CD4-positive, CD25-positive, alpha-beta regulatory T cell (primary cell): ENCODE data around the gene NCOA1. TPM values are rescaled to one million over a fixed set of nuclear protein-coding genes. Genes with fewer than 3 reads are reported as not detected.
"Not testable (repeated sequence)": the region's sequence is repeated elsewhere in the genome, so short reads cannot be mapped to it uniquely, and the experiment has no call there.

Source experiments
- ATAC-seq, 2 donors: fragments of 150-1000 bp; cut with Tn5 transposase; one replicate each; pipeline ENCODE4 v1.10.0; 2021; ENCODE audit warnings: low read depth in 2 of 2, moderate number of reproducible peaks in 2 of 2, moderate library complexity in 1 of 2
- DNase-seq, 3 donors: peaks; one replicate each; pipeline versions ENCODE4 v3.0.0 to v3.0.0-alpha.2; 2012 to 2022; ENCODE audit warnings: mixed read lengths in 1 of 3
- H3K27ac ChIP-seq: one replicate; pipeline ENCODE4 v1.7.0; 2013; ENCODE audit warnings: mild to moderate bottlenecking, low read length; ENCODE audit not compliant: insufficient read depth, poor library complexity, severe bottlenecking
- H3K27me3 ChIP-seq: one replicate; pipeline ENCODE4 v1.7.0; 2013; ENCODE audit warnings: low read length; ENCODE audit not compliant: control insufficient read depth, insufficient read depth
- H3K36me3 ChIP-seq: one replicate; pipeline ENCODE4 v1.7.0; 2013; ENCODE audit warnings: mild to moderate bottlenecking, low read length, moderate library complexity; ENCODE audit not compliant: control insufficient read depth, insufficient read depth
- H3K4me1 ChIP-seq: 2 replicates; pipeline ENCODE4 v1.7.0; 2013; ENCODE audit warnings: mild to moderate bottlenecking, low read length; ENCODE audit not compliant: insufficient read depth, control insufficient read depth, poor library complexity, severe bottlenecking
- H3K4me3 ChIP-seq: one replicate; pipeline ENCODE4 v1.7.0; 2013; ENCODE audit warnings: low read depth, mild to moderate bottlenecking, low read length, moderate library complexity
- H3K9me3 ChIP-seq, 2 experiments: 1 replicate in 1 of 2; 2 replicates in 1 of 2; pipeline ENCODE4 v1.7.0; 2013; ENCODE audit warnings: low read length in 2 of 2, mild to moderate bottlenecking in 1 of 2, moderate library complexity in 1 of 2; ENCODE audit not compliant: control insufficient read depth in 2 of 2
- H3K27ac Mint-ChIP-seq, 3 donors: one replicate each; pipeline ENCODE4 v1.8.0; 2020 to 2022; ENCODE audit warnings: mild to moderate bottlenecking in 3 of 3, mixed read lengths in 3 of 3, moderate library complexity in 2 of 3
- H3K27me3 Mint-ChIP-seq: one replicate; pipeline ENCODE4 v1.8.0; 2022; ENCODE audit warnings: mild to moderate bottlenecking, mixed read lengths
- H3K36me3 Mint-ChIP-seq: one replicate; pipeline ENCODE4 v1.8.0; 2020; ENCODE audit warnings: mixed read lengths
- H3K4me1 Mint-ChIP-seq, 4 donors: one replicate each; pipeline ENCODE4 v1.8.0; 2020 to 2022; ENCODE audit warnings: mixed read lengths in 4 of 4, mild to moderate bottlenecking in 1 of 4
- H3K4me3 Mint-ChIP-seq, 4 donors: one replicate each; pipeline ENCODE4 v1.8.0; 2020 to 2022; ENCODE audit warnings: mild to moderate bottlenecking in 4 of 4, mixed read lengths in 4 of 4, moderate library complexity in 3 of 4
- H3K9me3 Mint-ChIP-seq, 7 donors: one replicate each; pipeline ENCODE4 v1.8.0; 2020 to 2022; ENCODE audit warnings: mixed read lengths in 7 of 7, mild to moderate bottlenecking in 3 of 7, moderate library complexity in 2 of 7
- polyA plus RNA-seq, 4 donors: library from polyadenylated mRNA; unstranded; fragments of 300-500 nt; fragmentation: Illumina TruSeq; gene quantifications; one replicate each; pipeline ENCODE4 v1.2.3, GENCODE V29; 2021
- total RNA-seq: library from RNA; stranded (reverse); gene quantifications from one replicate; pipeline ENCODE4 v1.2.3, GENCODE V29; 2022

Gene NCOA1
- total and polyA plus RNA-seq, 5 donors from 2014 or later, result 9.0 to 53.6 (median 15.2) TPM

DNA sequence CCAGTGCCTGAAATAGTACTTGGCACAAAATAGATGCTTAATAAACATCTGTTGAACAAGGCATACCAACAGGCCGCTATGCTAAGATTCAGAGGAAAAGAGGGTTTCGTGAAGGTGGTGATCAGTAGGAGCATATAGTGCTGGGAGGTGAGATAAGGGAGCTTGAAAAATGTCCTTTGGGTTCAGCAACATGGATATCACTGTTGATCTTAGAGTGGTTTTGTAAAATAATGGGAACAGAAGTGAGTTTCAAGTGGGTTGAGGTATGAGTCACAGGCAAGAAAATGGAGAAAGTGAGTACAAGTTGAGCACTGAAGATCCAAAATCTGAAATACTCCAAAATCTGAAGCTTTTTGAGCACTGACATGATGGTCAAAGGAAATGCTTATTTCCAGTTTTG is 306.6 kb downstream of the NCOA1 start:
- Mint-ChIP-seq H3K27me3 (no peaks in the 10 kb centered on the region), H3K36me3 (peaks cover 25% of the 10 kb centered on the region), H3K9me3 (peaks cover 0 to 4% (median 0%) of the 10 kb centered on the region in 7 donors), H3K4me3 (peak overlapping the region in 1 of 4 donors; percentile 45), H3K27ac (no peak overlapping the region), H3K4me1 (peaks cover 11 to 33% (median 17%) of the 10 kb centered on the region in 4 donors)
- no peaks in the 10 kb centered on the region for H3K36me3 ChIP-seq
- H3K4me1 ChIP-seq, result peaks cover 12% of the 10 kb centered on the region
- DNase-seq (no peak), ATAC-seq (no peak)
- H3K4me3 ChIP-seq, result no peak overlapping the region
- no peak overlapping the region for H3K27ac ChIP-seq
- H3K27me3 ChIP-seq, result no peaks in the 10 kb centered on the region
- no peaks in the 10 kb centered on the region for H3K9me3 ChIP-seq

DNA sequence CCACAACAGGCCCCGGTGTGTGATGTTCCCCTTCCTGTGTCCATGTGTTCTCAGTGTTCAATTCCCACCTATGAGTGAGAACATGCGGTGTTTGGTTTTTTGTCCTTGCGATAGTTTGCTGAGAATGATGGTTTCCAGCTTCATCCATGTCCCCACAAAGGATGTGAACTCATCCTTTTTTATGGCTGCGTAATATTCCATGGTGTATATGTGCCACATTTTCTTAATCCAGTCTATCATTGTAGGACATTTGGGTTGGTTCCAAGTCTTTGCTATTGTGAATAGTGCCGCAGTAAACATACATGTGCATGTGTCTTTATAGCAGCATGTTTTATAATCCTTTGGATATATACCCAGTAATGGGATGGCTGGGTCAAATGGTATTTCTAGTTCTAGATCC is 309.4 kb downstream of the NCOA1 start:
- H3K27ac Mint-ChIP-seq, H3K27me3 ChIP-seq, H3K27me3 Mint-ChIP-seq, ATAC-seq, H3K4me3 ChIP-seq, H3K4me3 Mint-ChIP-seq, H3K27ac ChIP-seq, DNase-seq, H3K9me3 Mint-ChIP-seq, H3K4me1 ChIP-seq, H3K9me3 ChIP-seq, H3K36me3 ChIP-seq: not testable (repeated sequence)
- Mint-ChIP-seq H3K36me3 (peaks cover 43% of the 10 kb centered on the region), H3K4me1 (peaks cover 8 to 13% (median 11%) of the 10 kb centered on the region in 4 donors)

DNA sequence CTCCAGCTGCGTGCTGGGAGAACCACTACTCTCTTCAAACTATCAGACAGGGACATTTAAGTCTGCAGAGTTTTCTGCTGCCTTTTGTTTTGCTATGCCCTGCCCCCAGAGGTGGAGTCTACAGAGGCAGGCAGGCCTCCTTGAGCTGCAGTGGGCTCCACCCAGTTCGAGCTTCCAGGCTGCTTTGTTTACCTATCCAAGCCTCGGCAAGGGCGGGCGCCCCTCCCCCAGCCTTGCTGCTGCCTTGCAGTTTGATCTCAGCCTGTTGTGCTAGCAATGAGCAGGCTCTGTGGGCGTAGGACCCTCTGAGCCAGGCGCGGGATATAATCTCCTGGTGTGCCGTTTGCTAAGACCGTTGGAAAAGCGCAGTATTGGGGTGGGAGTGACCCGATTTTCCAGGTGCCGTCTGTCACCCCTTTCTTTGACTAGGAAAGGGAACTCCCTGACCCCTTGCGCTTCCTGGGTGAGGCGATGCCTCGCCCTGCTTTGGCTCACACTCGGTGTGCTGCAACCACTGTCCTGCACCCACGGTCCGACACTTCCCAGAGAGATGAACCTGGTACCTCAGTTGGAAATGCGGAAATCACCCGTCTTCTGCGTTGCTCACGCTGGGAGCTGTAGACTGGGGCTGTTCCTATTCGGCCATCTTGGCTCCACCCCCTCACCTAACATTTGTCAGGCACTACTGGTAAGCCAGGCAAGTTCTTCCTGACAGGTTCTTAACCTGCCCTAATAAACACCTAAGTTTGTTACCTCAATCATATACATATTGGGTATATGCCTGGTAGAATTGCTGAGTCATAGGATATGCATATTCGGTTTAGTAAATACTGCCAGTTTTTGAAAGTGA is 315.0 kb downstream of the NCOA1 start:
- H3K36me3 ChIP-seq, H3K9me3 ChIP-seq, H3K27me3 ChIP-seq, H3K9me3 Mint-ChIP-seq, H3K27ac ChIP-seq, H3K4me3 Mint-ChIP-seq, H3K4me3 ChIP-seq, ATAC-seq, DNase-seq, H3K27me3 Mint-ChIP-seq: not testable (repeated sequence)
- peak overlapping the region in 2 of 3 donors; percentile 20 to 29 for H3K27ac Mint-ChIP-seq
- peaks cover 33% of the 10 kb centered on the region for H3K36me3 Mint-ChIP-seq
- peaks cover 8 to 43% (median 27%) of the 10 kb centered on the region in 4 donors for H3K4me1 Mint-ChIP-seq
- peaks cover 12% of the 10 kb centered on the region for H3K4me1 ChIP-seq

DNA sequence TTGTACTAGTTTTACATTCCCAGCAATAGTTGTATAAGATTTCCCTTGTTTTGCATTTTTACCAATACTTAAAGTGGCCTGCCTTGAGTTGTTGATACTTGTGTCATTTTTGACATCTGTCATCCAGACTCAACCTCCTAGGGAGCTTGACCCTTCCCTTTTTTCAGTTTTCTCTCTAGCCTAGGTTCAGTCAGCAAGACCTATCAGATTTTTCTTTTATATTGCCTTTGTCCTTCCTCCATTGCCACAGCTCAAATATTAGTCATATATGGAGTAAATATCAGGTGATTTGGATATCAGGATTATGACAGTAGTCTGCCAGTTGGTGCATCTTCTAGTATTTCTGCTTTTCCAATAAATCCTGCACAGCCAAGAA is 315.6 kb downstream of the NCOA1 start:
- no peaks in the 10 kb centered on the region for H3K36me3 ChIP-seq
- Mint-ChIP-seq H3K36me3 (peaks cover 33% of the 10 kb centered on the region), H3K27ac (peak overlapping the region; percentile 29 to 57 (median 34)), H3K27me3 (no peaks in the 10 kb centered on the region), H3K4me1 (peaks cover 8 to 43% (median 27%) of the 10 kb centered on the region in 4 donors), H3K9me3 (peaks cover 0 to 5% (median 0%) of the 10 kb centered on the region in 7 donors), H3K4me3 (peak overlapping the region in 1 of 4 donors; percentile 32)
- no peaks in the 10 kb centered on the region for H3K9me3 ChIP-seq
- ATAC-seq, result no peak
- peaks cover 12% of the 10 kb centered on the region for H3K4me1 ChIP-seq
- no peak overlapping the region for H3K27ac ChIP-seq
- no peaks in the 10 kb centered on the region for H3K27me3 ChIP-seq
- DNase-seq, result no peak
- no peak overlapping the region for H3K4me3 ChIP-seq

DNA sequence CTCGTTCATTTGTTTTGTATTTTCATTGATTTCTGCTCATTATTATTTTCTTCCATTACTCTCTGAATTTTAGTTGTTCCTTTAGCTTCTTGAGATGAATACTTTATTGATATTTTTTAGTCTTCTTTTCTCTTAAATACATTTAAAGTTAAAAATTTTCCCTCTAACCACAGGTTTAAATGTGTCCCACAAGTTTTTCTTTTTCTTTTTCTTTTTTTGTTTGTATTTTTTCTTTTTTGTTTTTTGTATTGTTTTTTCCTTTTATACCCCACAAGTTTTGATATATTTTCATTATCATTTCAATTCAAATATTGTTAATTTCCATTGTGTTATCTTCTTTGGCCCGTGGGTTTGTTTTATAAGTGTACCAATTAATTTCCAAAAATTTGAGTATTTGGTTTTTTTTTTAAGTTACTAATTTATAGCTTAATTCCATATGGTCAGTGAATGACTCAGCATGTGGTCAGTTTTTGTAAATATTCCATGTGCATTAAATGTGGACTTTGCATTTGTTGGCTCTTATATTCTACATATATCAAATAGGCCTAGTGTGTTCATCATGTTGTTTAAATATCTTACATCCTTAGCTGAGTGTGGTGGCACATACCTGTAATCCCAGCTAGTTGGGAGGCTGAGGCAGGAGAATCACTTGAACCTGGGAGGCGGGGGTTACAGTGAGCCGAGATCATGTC is 318.4 kb downstream of the NCOA1 start:
- Histone ChIP-seq H3K4me3 (peak overlapping the region; percentile 83), H3K9me3 (no peaks in the 10 kb centered on the region), H3K36me3 (no peaks in the 10 kb centered on the region), H3K27me3 (no peaks in the 10 kb centered on the region), H3K4me1 (peaks cover 12% of the 10 kb centered on the region), H3K27ac (no peak overlapping the region)
- ATAC-seq (no peak), DNase-seq (no peak)
- Mint-ChIP-seq H3K4me1 (peaks cover 13 to 33% (median 28%) of the 10 kb centered on the region in 4 donors), H3K36me3 (peaks cover 24% of the 10 kb centered on the region), H3K9me3 (peaks cover 0 to 5% (median 0%) of the 10 kb centered on the region in 7 donors), H3K27me3 (no peaks in the 10 kb centered on the region), H3K4me3 (peak overlapping the region; percentile 61 to 87 (median 79)), H3K27ac (peak overlapping the region; percentile 75 to 82 (median 75))

DNA sequence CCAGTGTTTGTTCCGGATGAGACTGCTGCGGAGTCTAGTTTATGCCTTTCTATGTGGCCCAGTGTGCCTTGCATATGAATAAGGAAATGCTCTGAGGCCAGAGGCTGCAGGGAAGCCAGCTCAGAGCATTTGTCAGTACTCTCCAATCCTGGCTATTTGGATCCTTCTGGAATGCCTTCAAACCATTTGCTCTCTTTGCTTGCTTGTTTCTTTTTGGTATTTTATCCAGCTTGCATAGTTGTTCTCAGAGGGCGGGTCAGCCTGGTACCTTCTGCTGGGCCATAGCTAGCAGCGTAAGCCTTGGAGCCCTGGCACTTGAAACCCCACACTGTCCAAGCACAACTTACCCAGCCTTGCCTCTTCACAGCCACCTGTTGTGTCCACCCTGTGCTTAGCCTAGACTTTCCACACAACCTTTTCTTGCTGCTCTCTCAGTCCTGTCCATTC is 322.7 kb downstream of the NCOA1 start:
- Histone ChIP-seq H3K36me3 (peaks cover 24% of the 10 kb centered on the region), H3K9me3 (no peaks in the 10 kb centered on the region), H3K27me3 (no peaks in the 10 kb centered on the region), H3K4me3 (no peak overlapping the region), H3K4me1 (peaks cover 10% of the 10 kb centered on the region), H3K27ac (no peak overlapping the region)
- no peaks in the 10 kb centered on the region for H3K27me3 Mint-ChIP-seq
- H3K4me3 Mint-ChIP-seq, result no peak overlapping the region
- H3K36me3 Mint-ChIP-seq, result peaks cover 26% of the 10 kb centered on the region
- peaks cover 10 to 19% (median 15%) of the 10 kb centered on the region in 4 donors for H3K4me1 Mint-ChIP-seq
- H3K9me3 Mint-ChIP-seq, result no peaks in the 10 kb centered on the region
- no peak for ATAC-seq
- no peak for DNase-seq
- peak overlapping the region in 1 of 3 donors; percentile 66 for H3K27ac Mint-ChIP-seq

DNA sequence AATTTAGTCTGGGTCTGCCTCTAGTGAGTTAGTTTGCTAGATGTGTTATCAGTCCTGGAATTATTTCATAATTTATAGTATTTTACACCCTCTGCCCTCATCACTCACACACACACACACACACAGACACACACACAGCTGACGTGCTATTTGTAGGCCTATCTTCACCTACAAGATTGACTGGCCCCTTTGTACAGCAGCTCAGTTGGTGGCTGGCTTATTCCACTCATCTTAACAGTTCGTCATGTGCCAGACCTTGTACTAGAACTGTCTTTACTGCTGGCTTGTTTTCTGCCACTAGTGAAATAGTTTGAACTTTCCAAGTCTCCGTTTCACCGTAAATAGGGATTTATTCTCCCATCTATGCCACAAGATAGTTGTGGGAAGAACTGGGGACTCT is 323.5 kb downstream of the NCOA1 start:
- Mint-ChIP-seq H3K4me1 (peaks cover 2 to 13% (median 8%) of the 10 kb centered on the region in 4 donors), H3K9me3 (no peaks in the 10 kb centered on the region), H3K27ac (no peak overlapping the region), H3K36me3 (peaks cover 28% of the 10 kb centered on the region), H3K27me3 (no peaks in the 10 kb centered on the region), H3K4me3 (no peak overlapping the region)
- H3K4me3 ChIP-seq, result no peak overlapping the region
- DNase-seq (no peak), ATAC-seq (no peak)
- H3K27ac ChIP-seq, result no peak overlapping the region
- no peaks in the 10 kb centered on the region for H3K27me3 ChIP-seq
- no peaks in the 10 kb centered on the region for H3K9me3 ChIP-seq
- H3K36me3 ChIP-seq, result peaks cover 31% of the 10 kb centered on the region
- peaks cover 4% of the 10 kb centered on the region for H3K4me1 ChIP-seq
